A549 (cell line): ENCODE results near the gene GPX6.

Experiments used
- CTCF ChIP-seq: fragments of >200 bp; sonication (Bioruptor Twin); formaldehyde crosslinking; IDR thresholded peaks from 3 replicates; pipeline ENCODE4 v1.5.1; 2016
- EHMT2 ChIP-seq: fragments of 200-600 bp; sonication (generic); IDR thresholded peaks from 2 replicates; pipeline ENCODE4 v1.6.1; 2016; ENCODE audit warnings: antibody characterized with exemption, low read depth, mild to moderate bottlenecking, moderate library complexity
- EP300 ChIP-seq, 2 experiments: fragments of >200 bp; sonication (Bioruptor Twin); formaldehyde crosslinking; IDR thresholded peaks; 2 replicates in 1 of 2; 3 replicates in 1 of 2; pipeline ENCODE4 v1.6.1; 2016 to 2017
- POLR2A ChIP-seq: IDR thresholded peaks from 2 replicates; pipeline ENCODE4 v1.6.1; 2012; ENCODE audit warnings: mild to moderate bottlenecking, low read length
- REST ChIP-seq: fragments of 200-600 bp; sonication (generic); IDR thresholded peaks from 2 replicates; pipeline ENCODE4 v1.6.1; 2016; ENCODE audit warnings: antibody characterized with exemption, mild to moderate bottlenecking, moderate library complexity

- TF ChIP-seq CTCF (no peak), POLR2A (no peak), REST (no peak), EHMT2 (no peak), EP300 (IDR thresholded peaks at IDR 0.05) (no peak)
Observed at GRCh38 chr6:28545955-28546354, 30.4 kb upstream of the GPX6 start.
